ES-I3 (cell line): Measurements from ENCODE around the gene ITPR1.
"Not testable (repeated sequence)": the region's sequence is repeated elsewhere in the genome, so short reads cannot be mapped to it uniquely, and the experiment has no call there.

Experiments used
- H3K36me3 ChIP-seq: 2 replicates; pipeline ENCODE4 v1.6.1; 2013; ENCODE audit warnings: mild to moderate bottlenecking, low read length, control low read depth, moderate library complexity; ENCODE audit not compliant: insufficient read depth
- H3K4me1 ChIP-seq: 2 replicates; pipeline ENCODE4 v1.6.1; 2013; ENCODE audit warnings: mild to moderate bottlenecking, control low read depth, low read length; ENCODE audit not compliant: insufficient read depth
- H3K9ac ChIP-seq: 2 replicates; pipeline ENCODE4 v1.6.1; 2013; ENCODE audit warnings: low read depth, mild to moderate bottlenecking, low read length, moderate library complexity
- H3K9me3 ChIP-seq: 2 replicates; pipeline ENCODE4 v1.6.1; 2013; ENCODE audit warnings: mild to moderate bottlenecking, low read length, moderate library complexity; ENCODE audit not compliant: control insufficient read depth, insufficient read depth

The ITPR1 gene

DNA sequence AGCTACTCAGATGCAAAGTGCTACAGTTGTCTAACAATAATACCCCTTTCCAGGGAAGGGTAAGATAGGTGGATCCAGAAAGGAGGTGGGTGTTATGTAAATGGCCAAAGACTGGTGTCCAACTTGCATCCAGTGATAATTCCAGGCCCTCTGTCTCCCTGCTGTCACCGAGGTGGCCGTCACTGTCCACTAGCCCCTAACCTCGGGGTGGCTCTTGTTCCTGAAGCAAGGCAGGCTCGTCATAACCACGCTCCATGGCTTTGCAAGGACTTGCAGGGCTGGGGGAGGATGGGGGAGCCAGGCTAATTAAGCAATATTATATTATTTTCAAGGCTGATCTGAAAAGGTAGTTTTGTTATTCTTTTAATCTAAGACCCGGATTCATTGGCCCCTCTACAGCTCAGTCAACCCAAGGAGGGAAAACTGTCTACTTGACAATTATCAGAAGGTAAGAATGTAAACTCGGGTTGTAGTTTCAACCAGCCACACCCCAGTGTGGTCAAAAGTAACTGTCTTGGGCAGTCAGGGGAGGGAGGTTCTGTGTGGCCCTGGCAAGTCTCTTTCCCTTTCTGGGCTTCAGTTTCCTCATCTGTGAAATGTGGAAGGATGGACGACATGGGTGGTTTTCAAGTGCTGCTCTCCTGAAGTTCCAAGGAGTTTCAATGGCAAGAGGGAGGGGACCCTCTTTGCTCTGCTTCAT is 266.0 kb downstream of the ITPR1 start:
- H3K36me3 ChIP-seq: no peaks in the 10 kb centered on the region
- no peak overlapping the region for H3K9ac ChIP-seq
- H3K9me3 ChIP-seq: no peaks in the 10 kb centered on the region

DNA sequence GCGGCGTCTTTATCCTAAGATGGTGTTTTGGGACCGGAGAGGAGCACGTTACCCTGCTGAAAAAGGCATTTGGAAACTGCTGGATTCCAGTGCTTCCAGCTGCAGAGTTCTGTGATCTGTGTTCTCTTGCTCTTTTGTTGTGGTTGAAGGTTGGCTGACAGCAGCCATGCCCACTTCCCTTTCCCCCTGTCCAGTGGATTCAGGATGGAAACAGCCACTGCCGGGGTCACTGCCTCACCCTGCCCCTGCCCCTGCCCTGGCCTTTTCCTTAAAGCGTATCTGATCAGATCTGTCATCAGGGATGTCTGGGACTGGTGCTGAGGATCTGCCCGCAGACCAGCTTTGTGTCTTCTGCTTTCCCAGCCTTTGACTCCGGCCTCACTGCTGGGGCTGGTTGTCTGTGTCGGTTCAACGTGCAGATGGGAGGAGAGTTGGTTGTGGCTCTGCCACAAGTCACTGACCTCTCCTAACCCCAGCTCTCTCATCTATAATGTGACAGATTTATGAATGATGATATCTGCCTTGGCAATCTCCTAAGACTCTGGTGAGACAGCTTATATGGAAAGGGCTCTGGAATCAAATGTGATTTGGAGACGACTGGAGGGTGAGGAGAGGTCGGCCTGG is 266.7 kb downstream of the ITPR1 start:
- no peak overlapping the region for H3K9ac ChIP-seq
- H3K36me3 ChIP-seq: no peaks in the 10 kb centered on the region
- no peaks in the 10 kb centered on the region for H3K9me3 ChIP-seq
- H3K4me1 ChIP-seq: no peaks in the 10 kb centered on the region

More for the DNA sequence above, 266.0 kb downstream of the ITPR1 start:
- no peaks in the 10 kb centered on the region for H3K4me1 ChIP-seq

DNA sequence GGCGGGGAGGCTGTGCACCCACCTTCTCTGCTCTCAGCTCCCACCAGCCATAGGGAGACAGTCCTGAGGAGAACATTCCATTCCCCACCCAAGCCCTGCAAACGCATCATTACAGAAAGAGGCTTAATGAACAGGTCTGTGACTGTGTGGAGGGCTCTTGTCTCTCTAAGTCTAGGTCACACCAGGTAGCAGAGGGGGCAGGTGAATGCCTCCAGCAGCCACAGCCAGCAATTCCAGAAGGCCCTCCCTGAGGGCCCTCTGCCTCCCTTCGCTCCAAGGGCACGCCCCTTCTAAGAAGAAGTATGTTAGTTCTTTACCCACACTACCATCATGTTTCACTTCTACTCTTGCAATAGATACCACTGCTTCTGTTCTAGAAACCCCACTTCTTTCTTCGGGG is 268.6 kb downstream of the ITPR1 start:
- H3K9me3 ChIP-seq: no peaks in the 10 kb centered on the region; the same call in 1 of the 2 replicates
- H3K4me1 ChIP-seq: no peaks in the 10 kb centered on the region
- H3K9ac ChIP-seq: no peak overlapping the region
- H3K36me3 ChIP-seq: no peaks in the 10 kb centered on the region

DNA sequence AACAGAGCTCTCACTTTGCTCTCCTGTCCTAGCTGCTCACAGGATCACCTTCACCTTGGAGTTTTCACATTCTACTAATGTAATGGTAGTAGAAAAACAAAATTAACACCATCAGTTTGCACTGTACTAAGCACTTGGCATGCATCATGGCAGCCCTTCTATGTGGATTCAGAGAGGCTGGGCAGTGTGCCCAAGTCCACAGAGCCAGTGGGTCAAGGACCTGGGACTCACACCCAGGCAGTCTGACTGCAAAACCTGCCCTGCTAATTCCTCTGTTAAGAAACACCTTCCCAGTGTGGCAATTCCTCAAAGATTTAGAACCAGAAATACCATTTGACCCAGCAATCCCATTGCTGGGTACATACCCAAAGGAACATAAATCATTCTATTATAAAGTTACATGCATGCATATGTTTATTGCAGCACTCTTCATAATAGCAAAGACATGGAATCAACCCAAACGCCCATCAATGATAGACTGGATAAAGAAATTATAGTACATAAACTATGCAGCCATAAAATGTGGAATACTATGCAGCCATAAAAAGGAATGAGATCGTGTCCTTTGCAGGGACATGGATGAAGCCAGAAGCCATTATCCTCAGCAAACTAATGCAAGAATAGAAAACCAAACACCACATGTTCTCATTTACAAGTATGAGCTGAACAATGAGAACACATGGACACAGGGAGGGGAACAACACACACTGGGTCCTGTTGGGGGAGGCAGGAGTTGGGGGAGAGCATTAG is 269.5 kb downstream of the ITPR1 start:
- H3K9me3 ChIP-seq, H3K36me3 ChIP-seq, H3K9ac ChIP-seq, H3K4me1 ChIP-seq: not testable (repeated sequence)

DNA sequence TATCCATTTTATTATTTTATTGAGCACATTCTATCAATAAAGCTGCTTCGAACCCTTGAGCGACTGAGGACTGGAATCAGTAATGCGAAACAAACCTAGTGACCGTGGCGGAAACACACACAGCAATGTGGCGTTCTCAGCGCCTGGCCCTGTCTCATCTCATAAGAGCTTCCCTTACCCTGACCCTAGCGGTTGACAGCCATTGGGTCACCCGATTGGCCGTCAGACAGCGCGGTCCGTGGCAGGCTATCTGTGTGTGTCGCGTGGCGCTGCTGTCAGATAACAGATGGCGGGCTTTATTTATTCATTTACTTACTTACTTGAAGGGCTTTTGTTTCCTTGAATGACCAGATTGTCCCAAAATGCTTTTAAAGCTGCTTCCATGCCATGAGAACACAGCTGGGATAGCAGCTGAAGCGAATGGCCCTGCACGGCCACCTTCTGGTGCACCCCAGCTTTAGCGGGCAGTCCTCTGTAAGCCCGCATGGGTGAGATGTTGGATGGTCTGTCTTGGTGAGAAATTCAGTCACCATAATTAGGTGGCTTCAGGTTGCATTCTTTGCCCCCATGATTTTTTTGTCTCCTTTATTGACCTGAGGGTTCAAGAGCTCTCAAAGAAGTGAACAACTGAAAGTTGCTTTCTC is 270.6 kb downstream of the ITPR1 start:
- H3K4me1 ChIP-seq: no peaks in the 10 kb centered on the region
- H3K36me3 ChIP-seq: no peaks in the 10 kb centered on the region
- no peak overlapping the region for H3K9ac ChIP-seq
- H3K9me3 ChIP-seq: no peaks in the 10 kb centered on the region; the same call in 1 of the 2 replicates

DNA sequence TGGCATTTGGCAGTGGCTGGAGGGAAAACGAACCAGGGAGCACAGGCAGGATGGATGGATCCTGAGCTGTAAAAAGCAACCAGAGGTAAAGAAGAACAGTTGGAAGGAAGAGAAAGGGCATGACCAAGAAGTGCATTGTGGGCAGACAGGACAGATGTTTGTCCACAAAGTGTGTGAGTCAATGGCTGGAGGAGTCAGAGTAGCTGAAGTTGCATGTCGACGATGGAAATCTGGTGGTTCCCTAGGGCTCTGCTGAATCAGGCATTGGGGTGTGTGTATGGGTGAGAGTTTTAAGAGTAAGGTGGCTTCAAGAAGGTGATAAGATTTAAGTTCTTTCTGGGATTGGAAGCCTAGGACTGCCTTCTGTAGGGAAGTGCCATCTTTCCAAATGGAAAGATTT is 272.1 kb downstream of the ITPR1 start:
- Histone ChIP-seq H3K9me3 (no peaks in the 10 kb centered on the region; the same call in 1 of the 2 replicates), H3K9ac (no peak overlapping the region), H3K4me1 (no peaks in the 10 kb centered on the region), H3K36me3 (no peaks in the 10 kb centered on the region)

DNA sequence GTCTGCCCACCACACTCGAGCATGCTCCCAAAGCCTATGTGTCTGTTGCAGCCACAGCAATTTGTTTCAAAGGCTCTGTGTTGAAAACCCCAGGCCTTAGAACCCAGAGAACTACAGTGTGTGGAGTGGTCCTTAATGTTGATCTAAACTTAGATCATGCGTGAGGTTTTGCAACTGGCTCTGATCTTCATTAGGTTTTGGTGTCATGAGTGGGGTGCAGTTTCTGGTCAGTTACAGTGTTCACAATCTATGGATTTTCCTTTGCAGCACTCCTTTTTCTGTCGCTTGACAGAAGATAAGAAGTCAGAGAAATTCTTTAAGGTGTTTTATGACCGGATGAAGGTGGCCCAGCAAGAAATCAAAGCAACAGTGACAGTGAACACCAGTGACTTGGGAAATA is 273.1 kb downstream of the ITPR1 start:
- no peaks in the 10 kb centered on the region for H3K36me3 ChIP-seq
- H3K4me1 ChIP-seq: no peaks in the 10 kb centered on the region
- H3K9ac ChIP-seq: no peak overlapping the region
- H3K9me3 ChIP-seq: no peaks in the 10 kb centered on the region; the same call in 1 of the 2 replicates

DNA sequence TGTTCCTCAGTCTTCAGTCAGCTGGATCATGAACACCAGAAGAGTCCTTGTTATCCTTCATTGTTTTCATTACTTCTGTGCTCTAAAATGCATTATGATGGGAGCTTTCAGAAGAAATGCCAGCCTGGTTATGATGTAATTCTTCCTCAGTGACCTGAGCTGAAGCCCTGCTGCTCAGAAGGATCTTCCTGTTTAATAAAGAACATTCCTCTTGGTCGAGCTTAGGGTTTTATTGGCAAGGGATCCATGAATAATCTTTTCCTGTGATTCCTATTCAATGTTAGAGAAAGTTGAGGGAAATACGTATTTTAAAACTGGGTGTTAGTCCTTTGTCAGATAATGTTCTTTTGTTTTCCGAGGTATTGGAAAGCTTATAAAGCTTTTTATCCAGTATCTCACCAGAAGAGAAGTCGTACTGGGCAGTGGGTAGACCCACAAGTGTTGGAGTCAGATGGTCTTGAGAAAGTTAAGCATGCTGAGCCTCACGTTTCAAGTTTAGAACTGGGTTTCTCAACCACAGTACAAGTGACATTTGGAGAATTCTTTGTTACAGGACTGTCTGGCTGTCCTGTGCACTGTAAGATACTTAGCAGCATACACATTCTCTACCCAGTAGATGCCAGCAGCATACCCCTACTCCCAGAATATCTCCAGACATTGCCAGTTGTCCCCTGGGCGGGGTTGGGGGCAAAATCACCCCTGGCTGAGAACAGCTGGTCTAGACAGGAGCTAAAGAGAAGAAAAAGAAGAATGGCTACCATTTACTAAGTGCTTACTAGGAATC is 273.8 kb downstream of the ITPR1 start:
- Histone ChIP-seq H3K9ac (no peak overlapping the region), H3K4me1 (no peaks in the 10 kb centered on the region), H3K36me3 (no peaks in the 10 kb centered on the region), H3K9me3 (no peaks in the 10 kb centered on the region; the same call in 1 of the 2 replicates)

DNA sequence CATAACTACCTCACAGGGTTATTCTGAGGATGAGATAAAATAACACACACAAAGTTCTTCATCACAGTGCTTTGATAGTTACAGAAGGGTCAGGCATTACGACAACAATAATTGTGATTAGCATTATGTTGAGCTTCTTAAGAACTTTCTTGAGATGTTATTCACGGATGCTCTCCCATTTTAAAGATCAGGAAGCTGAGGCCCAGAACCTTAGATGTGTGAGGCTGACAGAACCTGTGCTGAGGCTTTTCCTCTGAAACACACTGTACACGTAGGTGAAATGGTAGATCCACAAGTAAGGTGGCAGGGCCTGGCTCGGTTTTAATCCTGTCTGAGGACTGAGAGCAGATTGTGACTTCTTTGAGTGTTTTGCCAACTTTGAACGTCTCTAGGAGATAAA is 274.9 kb downstream of the ITPR1 start:
- Histone ChIP-seq H3K36me3 (no peaks in the 10 kb centered on the region), H3K9ac (no peak overlapping the region), H3K9me3 (no peaks in the 10 kb centered on the region; the same call in 1 of the 2 replicates), H3K4me1 (no peaks in the 10 kb centered on the region)

DNA sequence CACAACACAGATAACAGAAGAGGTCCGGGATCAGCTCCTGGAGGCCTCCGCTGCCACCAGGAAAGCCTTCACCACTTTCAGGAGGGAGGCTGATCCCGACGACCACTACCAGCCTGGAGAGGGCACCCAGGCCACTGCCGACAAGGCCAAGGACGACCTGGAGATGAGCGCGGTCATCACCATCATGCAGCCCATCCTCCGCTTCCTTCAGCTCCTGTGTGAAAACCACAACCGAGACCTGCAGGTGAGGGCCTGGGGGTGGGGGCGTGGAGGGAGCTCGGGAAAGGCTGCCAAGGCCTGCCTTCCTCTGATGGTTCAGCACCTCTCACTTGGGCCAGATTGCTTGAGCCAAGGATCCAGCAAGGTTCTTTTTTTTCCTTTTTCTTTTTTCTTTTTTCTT is 275.4 kb downstream of the ITPR1 start:
- no peaks in the 10 kb centered on the region for H3K36me3 ChIP-seq
- H3K9ac ChIP-seq: no peak overlapping the region
- H3K9me3 ChIP-seq: no peaks in the 10 kb centered on the region; the same call in 1 of the 2 replicates
- no peaks in the 10 kb centered on the region for H3K4me1 ChIP-seq

DNA sequence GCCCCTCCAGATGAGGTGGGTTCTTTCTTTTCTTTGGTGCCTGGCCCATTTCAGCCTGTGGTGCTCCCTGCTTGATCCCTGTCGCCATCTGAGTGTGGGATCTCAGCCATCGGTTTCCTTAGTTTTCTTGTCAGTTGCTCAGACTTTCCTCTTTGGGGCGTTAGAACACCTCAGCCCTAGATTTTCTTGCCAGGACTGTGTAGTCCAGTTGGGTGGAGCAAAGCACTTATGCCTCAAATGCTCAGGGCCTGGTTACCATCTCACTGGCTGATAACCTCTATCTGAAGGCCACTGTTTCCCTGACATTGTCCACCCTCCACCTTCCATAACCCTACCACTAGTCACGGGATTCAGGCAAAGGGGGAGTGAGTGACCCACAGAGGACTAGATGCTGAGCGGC is 277.4 kb downstream of the ITPR1 start:
- no peak overlapping the region for H3K9ac ChIP-seq
- no peaks in the 10 kb centered on the region for H3K36me3 ChIP-seq
- no peaks in the 10 kb centered on the region; the same call in 1 of the 2 replicates for H3K9me3 ChIP-seq
- H3K4me1 ChIP-seq: no peaks in the 10 kb centered on the region

DNA sequence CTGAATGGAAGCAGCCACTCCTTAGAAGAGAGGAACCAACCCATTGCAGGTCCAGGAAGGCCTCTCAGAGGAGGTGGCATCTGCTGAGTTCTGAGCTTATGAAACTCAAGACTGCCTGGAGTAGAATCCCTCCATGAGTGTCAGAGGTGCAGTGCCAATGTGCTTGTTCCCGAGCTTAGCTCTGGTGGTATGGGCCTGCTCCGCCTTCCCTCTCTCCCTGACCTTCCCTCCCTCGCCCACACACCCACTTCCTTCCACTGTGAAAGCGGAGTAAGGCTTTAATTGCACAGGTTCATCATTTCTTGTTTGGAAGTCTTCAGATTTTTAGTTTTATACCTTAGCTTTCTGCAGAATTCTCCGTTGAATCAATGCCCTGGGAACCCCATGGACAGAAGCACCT is 278.1 kb downstream of the ITPR1 start:
- no peak overlapping the region for H3K9ac ChIP-seq
- H3K4me1 ChIP-seq: no peaks in the 10 kb centered on the region
- H3K9me3 ChIP-seq: no peaks in the 10 kb centered on the region
- no peaks in the 10 kb centered on the region for H3K36me3 ChIP-seq

DNA sequence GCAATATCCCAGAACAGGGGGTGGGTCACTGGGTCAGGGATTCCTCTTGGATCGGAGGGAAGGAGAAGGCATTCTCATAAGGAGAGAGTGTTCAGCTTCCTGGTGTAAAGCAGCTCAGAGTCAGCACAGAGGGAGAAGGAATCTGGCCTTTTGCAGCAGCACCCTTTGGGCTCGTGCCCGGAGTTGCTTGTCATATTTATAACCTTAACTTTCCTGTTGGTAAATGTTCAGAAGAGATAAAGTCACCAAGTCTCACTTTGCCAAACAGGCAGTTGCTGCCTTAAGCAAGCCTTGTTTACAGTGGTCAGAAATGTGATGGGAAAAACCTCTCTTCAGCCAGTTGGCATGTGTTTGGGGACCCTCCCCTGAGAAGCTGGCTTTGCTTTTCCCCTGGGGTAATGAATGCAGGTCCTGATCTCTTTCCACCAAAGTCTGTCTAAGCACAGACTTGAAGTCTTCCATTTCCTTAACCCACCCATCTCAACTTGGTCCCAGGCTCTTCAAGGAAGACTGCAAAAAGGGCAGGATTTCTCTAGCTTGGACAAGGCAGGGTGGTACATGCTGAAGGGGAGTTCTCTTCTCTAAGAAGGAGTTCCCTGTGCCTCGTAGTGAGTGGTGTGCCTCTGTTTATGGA is 279.1 kb downstream of the ITPR1 start:
- no peaks in the 10 kb centered on the region for H3K36me3 ChIP-seq
- H3K9me3 ChIP-seq: no peaks in the 10 kb centered on the region
- no peaks in the 10 kb centered on the region for H3K4me1 ChIP-seq
- no peak overlapping the region for H3K9ac ChIP-seq
